GM23338 (cell line): Measurements from ENCODE around the gene CRADD. TPM values are rescaled to one million over a fixed set of nuclear protein-coding genes. Genes with fewer than 3 reads are reported as not detected.

Experiments used
- ATAC-seq: fragments of 200-7000 bp; cut with Tn5 transposase; 3 replicates; pipeline ENCODE4 v1.9.1; 2020
- DNase-seq: peaks from one replicate; pipeline ENCODE4 v3.0.0-alpha.2; 2015; ENCODE audit warnings: low spot score
- H2AFZ ChIP-seq: fragments of 200-600 bp; sonication (generic); 2 replicates; pipeline ENCODE4 v1.8.0; 2016; ENCODE audit warnings: antibody characterized with exemption, mild to moderate bottlenecking, moderate library complexity
- H3F3A ChIP-seq: fragments of 200-600 bp; sonication (generic); replicated peaks from 2 replicates; pipeline ENCODE4 v1.8.0; 2017; ENCODE audit warnings: antibody characterized with exemption, mixed run types, low read depth
- H3K27ac ChIP-seq: fragments of 200-600 bp; sonication (generic); 2 replicates; pipeline ENCODE4 v1.6.1; 2016; ENCODE audit warnings: low read depth
- H3K27me3 ChIP-seq: fragments of 200-600 bp; sonication (generic); 2 replicates; pipeline ENCODE4 v1.8.0; 2016; ENCODE audit warnings: mild to moderate bottlenecking, mixed run types, moderate library complexity; ENCODE audit not compliant: insufficient read depth
- H3K36me3 ChIP-seq: fragments of 200-600 bp; sonication (generic); 2 replicates; pipeline ENCODE4 v1.8.0; 2016; ENCODE audit warnings: mild to moderate bottlenecking; ENCODE audit not compliant: insufficient read depth
- H3K4me1 ChIP-seq: fragments of 200-600 bp; sonication (generic); 2 replicates; pipeline ENCODE4 v1.8.0; 2016; ENCODE audit warnings: mild to moderate bottlenecking, moderate library complexity; ENCODE audit not compliant: insufficient read depth
- H3K4me2 ChIP-seq: fragments of 200-600 bp; sonication (generic); 2 replicates; pipeline ENCODE4 v1.7.1; 2017; ENCODE audit warnings: mixed run types
- H3K4me3 ChIP-seq: fragments of 200-600 bp; sonication (generic); 2 replicates; pipeline ENCODE4 v1.6.1; 2016; ENCODE audit warnings: mixed run types
- H3K79me2 ChIP-seq: fragments of 200-600 bp; sonication (generic); replicated peaks from 2 replicates; pipeline ENCODE4 v1.8.0; 2017; ENCODE audit warnings: mild to moderate bottlenecking; ENCODE audit not compliant: insufficient read depth
- H3K9me2 ChIP-seq: fragments of 200-600 bp; sonication (generic); 2 replicates; pipeline ENCODE4 v1.8.0; 2017; ENCODE audit not compliant: insufficient read depth
- H4K20me1 ChIP-seq: fragments of 200-600 bp; sonication (generic); replicated peaks from 2 replicates; pipeline ENCODE4 v1.8.0; 2017; ENCODE audit warnings: mild to moderate bottlenecking; ENCODE audit not compliant: insufficient read depth
- H3K27ac Mint-ChIP-seq: 2 replicates; pipeline ENCODE4 v1.8.0; 2020; ENCODE audit warnings: inconsistent platforms, mild to moderate bottlenecking, moderate library complexity, mixed read lengths
- H3K27me3 Mint-ChIP-seq: 3 replicates; pipeline ENCODE4 v1.8.0; 2022; ENCODE audit warnings: low read depth, mild to moderate bottlenecking, moderate library complexity, mixed read lengths, inconsistent platforms; ENCODE audit not compliant: insufficient read depth, poor library complexity
- H3K36me3 Mint-ChIP-seq: 3 replicates; pipeline ENCODE4 v1.8.0; 2021; ENCODE audit warnings: low read depth, mild to moderate bottlenecking, inconsistent platforms, moderate library complexity, mixed read lengths
- H3K4me1 Mint-ChIP-seq: 3 replicates; pipeline ENCODE4 v1.8.0; 2020; ENCODE audit warnings: mild to moderate bottlenecking, inconsistent platforms, mixed read lengths
- H3K4me3 Mint-ChIP-seq: 3 replicates; pipeline ENCODE4 v1.8.0; 2021; ENCODE audit warnings: moderate library complexity, mild to moderate bottlenecking, inconsistent platforms, mixed read lengths
- H3K9me3 Mint-ChIP-seq: 3 replicates; pipeline ENCODE4 v1.8.0; 2020; ENCODE audit warnings: moderate library complexity, mild to moderate bottlenecking, inconsistent platforms, mixed read lengths
- CREB1 ChIP-seq: fragments of 250-450 bp; sonication (Bioruptor Pico); IDR thresholded peaks from 2 replicates; pipeline ENCODE4 v1.5.0; 2020; ENCODE audit warnings: low read depth, mild to moderate bottlenecking, moderate library complexity
- EZH2 ChIP-seq: fragments of 200-600 bp; sonication (generic); IDR thresholded peaks from one replicate; pipeline ENCODE4 v1.8.0; 2017; ENCODE audit warnings: antibody characterized with exemption, mild to moderate bottlenecking, low read depth; ENCODE audit not compliant: unreplicated experiment
- EZH2phosphoT487 ChIP-seq: fragments of 200-600 bp; sonication (generic); IDR thresholded peaks from one replicate; pipeline ENCODE4 v1.8.1; 2018; ENCODE audit warnings: antibody characterized with exemption; ENCODE audit not compliant: unreplicated experiment
- JUNB ChIP-seq: IDR thresholded peaks from one replicate; pipeline ENCODE4 v1.6.1; 2016; ENCODE audit warnings: antibody characterized with exemption; ENCODE audit not compliant: unreplicated experiment
- NANOG ChIP-seq: IDR thresholded peaks from 2 replicates; pipeline ENCODE4 v1.6.1; 2016; ENCODE audit warnings: antibody characterized with exemption, borderline replicate concordance
- POLR2AphosphoS5 ChIP-seq: IDR thresholded peaks from 2 replicates; pipeline ENCODE4 v1.6.1; 2016; ENCODE audit warnings: antibody characterized with exemption, low read depth
- STAT1 ChIP-seq: IDR thresholded peaks from one replicate; pipeline ENCODE4 v1.6.1; 2016; ENCODE audit warnings: antibody characterized with exemption; ENCODE audit not compliant: unreplicated experiment
- ZNF114 ChIP-seq: fragments of 250-450 bp; sonication (Bioruptor Pico); IDR thresholded peaks from 2 replicates; pipeline ENCODE4 v1.5.0; 2020; ENCODE audit warnings: mild to moderate bottlenecking, moderate library complexity
- ZNF331 ChIP-seq: fragments of 250-450 bp; sonication (Bioruptor Pico); IDR thresholded peaks from 2 replicates; pipeline ENCODE4 v1.5.0; 2020; ENCODE audit warnings: low read depth, mild to moderate bottlenecking, moderate library complexity
- polyA plus RNA-seq: library from polyadenylated mRNA; unstranded; fragments of >200 nt; fragmentation: Nextera tagmentation; extraction: Ambion mirVana; gene quantifications from 2 replicates; pipeline ENCODE4 v1.2.1, GENCODE V29; 2016
- total RNA-seq: library from RNA; depleted of rRNA; stranded (reverse); fragments of >200 nt; shearing (Covaris generic); gene quantifications from 2 replicates; pipeline ENCODE4 v1.2.3, GENCODE V29; 2014
- TF ChIP-seq, protein P1 (sequence below): IDR thresholded peaks from 2 replicates; pipeline ENCODE4 v1.6.1; 2016; ENCODE audit warnings: antibody characterized with exemption
- TF ChIP-seq, protein P2 (sequence below), 2 experiments: fragments of 200-600 bp in 1 of 2; sonication (generic) in 1 of 2; conservative IDR thresholded peaks; 2 replicates each; pipeline versions ENCODE4 v1.5.1 to v1.6.1; 2016 to 2017; ENCODE audit warnings: antibody characterized with exemption in 2 of 2, low read depth in 2 of 2, mild to moderate bottlenecking in 2 of 2, moderate library complexity in 1 of 2
- TF ChIP-seq, protein P3 (sequence below): fragments of 250-450 bp; sonication (Bioruptor Pico); IDR thresholded peaks from 2 replicates; pipeline ENCODE4 v1.5.0; 2020; ENCODE audit warnings: mild to moderate bottlenecking, moderate library complexity
- TF ChIP-seq, protein P4 (sequence below): IDR thresholded peaks from one replicate; pipeline ENCODE4 v1.6.1; 2018; ENCODE audit warnings: antibody characterized with exemption; ENCODE audit not compliant: unreplicated experiment

Gene CRADD
- total and polyA plus RNA-seq, 2 experiments from 2014 or later = 6.3 to 27.9 TPM

DNA sequence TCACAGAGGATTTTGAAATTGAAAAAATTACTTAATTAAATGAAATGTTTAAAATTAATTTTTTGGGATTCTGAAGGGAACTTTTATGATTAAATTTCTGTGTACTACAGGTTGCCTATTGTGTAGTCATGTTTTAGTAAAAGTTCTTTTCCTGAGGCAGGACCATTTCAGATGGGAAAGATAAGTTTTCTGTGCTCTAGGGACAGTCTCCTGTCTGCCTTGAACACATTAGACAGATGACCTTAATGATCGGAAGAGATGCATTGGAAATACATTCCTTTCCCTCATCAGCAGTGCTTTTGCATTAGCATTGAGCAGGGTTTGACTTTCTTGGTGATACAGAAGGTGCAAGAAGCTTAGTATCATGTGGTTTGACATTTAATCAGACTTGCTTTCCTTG, 28.1 kb downstream of the CRADD start:
- Mint-ChIP-seq H3K36me3 (peaks cover 17% of the 10 kb centered on the region; the same call in 2 of the 3 replicates), H3K4me1 (peaks cover 26% of the 10 kb centered on the region), H3K27ac (no peak overlapping the region), H3K27me3 (peaks cover 2% of the 10 kb centered on the region), H3K9me3 (peaks cover 17% of the 10 kb centered on the region), H3K4me3 (no peak overlapping the region)
- Histone ChIP-seq H3K27ac (no peak overlapping the region), H3F3A (no peaks in the 10 kb centered on the region), H4K20me1 (no peaks in the 10 kb centered on the region), H3K79me2 (no peaks in the 10 kb centered on the region), H3K4me2 (no peak overlapping the region), H3K9me2 (peaks cover 7% of the 10 kb centered on the region; the same call in 1 of the 2 replicates), H3K36me3 (peaks cover 6% of the 10 kb centered on the region; the same call in 1 of the 2 replicates), H3K27me3 (no peaks in the 10 kb centered on the region), H3K4me3 (no peak overlapping the region), H3K4me1 (0 out of 2 replicates have a peak, but pooled peaks cover 5% of the 10 kb centered on the region), H2AFZ (no peak overlapping the region)
- no peak for ATAC-seq
- DNase-seq = no peak
- TF ChIP-seq STAT1 (no peak), JUNB (no peak), POLR2AphosphoS5 (no peak), ZNF114 (no peak), EZH2 (no peak), EZH2phosphoT487 (no peak), NANOG (no peak), CREB1 (CRISPR knock-in tag) (no peak), ZNF331 (CRISPR knock-in tag) (no peak)
- TF ChIP-seq, protein P1, sequence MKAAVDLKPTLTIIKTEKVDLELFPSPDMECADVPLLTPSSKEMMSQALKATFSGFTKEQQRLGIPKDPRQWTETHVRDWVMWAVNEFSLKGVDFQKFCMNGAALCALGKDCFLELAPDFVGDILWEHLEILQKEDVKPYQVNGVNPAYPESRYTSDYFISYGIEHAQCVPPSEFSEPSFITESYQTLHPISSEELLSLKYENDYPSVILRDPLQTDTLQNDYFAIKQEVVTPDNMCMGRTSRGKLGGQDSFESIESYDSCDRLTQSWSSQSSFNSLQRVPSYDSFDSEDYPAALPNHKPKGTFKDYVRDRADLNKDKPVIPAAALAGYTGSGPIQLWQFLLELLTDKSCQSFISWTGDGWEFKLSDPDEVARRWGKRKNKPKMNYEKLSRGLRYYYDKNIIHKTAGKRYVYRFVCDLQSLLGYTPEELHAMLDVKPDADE = no peak
- TF ChIP-seq, protein P2, sequence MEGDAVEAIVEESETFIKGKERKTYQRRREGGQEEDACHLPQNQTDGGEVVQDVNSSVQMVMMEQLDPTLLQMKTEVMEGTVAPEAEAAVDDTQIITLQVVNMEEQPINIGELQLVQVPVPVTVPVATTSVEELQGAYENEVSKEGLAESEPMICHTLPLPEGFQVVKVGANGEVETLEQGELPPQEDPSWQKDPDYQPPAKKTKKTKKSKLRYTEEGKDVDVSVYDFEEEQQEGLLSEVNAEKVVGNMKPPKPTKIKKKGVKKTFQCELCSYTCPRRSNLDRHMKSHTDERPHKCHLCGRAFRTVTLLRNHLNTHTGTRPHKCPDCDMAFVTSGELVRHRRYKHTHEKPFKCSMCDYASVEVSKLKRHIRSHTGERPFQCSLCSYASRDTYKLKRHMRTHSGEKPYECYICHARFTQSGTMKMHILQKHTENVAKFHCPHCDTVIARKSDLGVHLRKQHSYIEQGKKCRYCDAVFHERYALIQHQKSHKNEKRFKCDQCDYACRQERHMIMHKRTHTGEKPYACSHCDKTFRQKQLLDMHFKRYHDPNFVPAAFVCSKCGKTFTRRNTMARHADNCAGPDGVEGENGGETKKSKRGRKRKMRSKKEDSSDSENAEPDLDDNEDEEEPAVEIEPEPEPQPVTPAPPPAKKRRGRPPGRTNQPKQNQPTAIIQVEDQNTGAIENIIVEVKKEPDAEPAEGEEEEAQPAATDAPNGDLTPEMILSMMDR (conservative IDR thresholded peaks at IDR 0.05; ENCODE audit: low read depth in 2 of 2) = no peak
- TF ChIP-seq, protein P3, sequence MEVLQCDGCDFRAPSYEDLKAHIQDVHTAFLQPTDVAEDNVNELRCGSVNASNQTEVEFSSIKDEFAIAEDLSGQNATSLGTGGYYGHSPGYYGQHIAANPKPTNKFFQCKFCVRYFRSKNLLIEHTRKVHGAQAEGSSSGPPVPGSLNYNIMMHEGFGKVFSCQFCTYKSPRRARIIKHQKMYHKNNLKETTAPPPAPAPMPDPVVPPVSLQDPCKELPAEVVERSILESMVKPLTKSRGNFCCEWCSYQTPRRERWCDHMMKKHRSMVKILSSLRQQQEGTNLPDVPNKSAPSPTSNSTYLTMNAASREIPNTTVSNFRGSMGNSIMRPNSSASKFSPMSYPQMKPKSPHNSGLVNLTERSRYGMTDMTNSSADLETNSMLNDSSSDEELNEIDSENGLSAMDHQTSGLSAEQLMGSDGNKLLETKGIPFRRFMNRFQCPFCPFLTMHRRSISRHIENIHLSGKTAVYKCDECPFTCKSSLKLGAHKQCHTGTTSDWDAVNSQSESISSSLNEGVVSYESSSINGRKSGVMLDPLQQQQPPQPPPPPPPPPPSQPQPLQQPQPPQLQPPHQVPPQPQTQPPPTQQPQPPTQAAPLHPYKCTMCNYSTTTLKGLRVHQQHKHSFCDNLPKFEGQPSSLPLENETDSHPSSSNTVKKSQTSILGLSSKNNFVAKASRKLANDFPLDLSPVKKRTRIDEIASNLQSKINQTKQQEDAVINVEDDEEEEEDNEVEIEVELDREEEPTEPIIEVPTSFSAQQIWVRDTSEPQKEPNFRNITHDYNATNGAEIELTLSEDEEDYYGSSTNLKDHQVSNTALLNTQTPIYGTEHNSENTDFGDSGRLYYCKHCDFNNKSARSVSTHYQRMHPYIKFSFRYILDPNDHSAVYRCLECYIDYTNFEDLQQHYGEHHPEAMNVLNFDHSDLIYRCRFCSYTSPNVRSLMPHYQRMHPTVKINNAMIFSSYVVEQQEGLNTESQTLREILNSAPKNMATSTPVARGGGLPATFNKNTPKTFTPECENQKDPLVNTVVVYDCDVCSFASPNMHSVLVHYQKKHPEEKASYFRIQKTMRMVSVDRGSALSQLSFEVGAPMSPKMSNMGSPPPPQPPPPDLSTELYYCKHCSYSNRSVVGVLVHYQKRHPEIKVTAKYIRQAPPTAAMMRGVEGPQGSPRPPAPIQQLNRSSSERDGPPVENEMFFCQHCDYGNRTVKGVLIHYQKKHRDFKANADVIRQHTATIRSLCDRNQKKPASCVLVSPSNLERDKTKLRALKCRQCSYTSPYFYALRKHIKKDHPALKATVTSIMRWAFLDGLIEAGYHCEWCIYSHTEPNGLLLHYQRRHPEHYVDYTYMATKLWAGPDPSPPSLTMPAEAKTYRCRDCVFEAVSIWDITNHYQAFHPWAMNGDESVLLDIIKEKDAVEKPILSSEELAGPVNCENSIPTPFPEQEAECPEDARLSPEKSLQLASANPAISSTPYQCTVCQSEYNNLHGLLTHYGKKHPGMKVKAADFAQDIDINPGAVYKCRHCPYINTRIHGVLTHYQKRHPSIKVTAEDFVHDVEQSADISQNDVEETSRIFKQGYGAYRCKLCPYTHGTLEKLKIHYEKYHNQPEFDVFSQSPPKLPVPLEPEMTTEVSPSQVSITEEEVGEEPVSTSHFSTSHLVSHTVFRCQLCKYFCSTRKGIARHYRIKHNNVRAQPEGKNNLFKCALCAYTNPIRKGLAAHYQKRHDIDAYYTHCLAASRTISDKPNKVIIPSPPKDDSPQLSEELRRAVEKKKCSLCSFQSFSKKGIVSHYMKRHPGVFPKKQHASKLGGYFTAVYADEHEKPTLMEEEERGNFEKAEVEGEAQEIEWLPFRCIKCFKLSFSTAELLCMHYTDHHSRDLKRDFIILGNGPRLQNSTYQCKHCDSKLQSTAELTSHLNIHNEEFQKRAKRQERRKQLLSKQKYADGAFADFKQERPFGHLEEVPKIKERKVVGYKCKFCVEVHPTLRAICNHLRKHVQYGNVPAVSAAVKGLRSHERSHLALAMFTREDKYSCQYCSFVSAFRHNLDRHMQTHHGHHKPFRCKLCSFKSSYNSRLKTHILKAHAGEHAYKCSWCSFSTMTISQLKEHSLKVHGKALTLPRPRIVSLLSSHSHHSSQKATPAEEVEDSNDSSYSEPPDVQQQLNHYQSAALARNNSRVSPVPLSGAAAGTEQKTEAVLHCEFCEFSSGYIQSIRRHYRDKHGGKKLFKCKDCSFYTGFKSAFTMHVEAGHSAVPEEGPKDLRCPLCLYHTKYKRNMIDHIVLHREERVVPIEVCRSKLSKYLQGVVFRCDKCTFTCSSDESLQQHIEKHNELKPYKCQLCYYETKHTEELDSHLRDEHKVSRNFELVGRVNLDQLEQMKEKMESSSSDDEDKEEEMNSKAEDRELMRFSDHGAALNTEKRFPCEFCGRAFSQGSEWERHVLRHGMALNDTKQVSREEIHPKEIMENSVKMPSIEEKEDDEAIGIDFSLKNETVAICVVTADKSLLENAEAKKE (CRISPR knock-in tag) = no peak
- TF ChIP-seq, protein P4, sequence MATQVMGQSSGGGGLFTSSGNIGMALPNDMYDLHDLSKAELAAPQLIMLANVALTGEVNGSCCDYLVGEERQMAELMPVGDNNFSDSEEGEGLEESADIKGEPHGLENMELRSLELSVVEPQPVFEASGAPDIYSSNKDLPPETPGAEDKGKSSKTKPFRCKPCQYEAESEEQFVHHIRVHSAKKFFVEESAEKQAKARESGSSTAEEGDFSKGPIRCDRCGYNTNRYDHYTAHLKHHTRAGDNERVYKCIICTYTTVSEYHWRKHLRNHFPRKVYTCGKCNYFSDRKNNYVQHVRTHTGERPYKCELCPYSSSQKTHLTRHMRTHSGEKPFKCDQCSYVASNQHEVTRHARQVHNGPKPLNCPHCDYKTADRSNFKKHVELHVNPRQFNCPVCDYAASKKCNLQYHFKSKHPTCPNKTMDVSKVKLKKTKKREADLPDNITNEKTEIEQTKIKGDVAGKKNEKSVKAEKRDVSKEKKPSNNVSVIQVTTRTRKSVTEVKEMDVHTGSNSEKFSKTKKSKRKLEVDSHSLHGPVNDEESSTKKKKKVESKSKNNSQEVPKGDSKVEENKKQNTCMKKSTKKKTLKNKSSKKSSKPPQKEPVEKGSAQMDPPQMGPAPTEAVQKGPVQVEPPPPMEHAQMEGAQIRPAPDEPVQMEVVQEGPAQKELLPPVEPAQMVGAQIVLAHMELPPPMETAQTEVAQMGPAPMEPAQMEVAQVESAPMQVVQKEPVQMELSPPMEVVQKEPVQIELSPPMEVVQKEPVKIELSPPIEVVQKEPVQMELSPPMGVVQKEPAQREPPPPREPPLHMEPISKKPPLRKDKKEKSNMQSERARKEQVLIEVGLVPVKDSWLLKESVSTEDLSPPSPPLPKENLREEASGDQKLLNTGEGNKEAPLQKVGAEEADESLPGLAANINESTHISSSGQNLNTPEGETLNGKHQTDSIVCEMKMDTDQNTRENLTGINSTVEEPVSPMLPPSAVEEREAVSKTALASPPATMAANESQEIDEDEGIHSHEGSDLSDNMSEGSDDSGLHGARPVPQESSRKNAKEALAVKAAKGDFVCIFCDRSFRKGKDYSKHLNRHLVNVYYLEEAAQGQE = no peak
